ENCODE results near the gene GMDS. TPM values are rescaled to one million over a fixed set of nuclear protein-coding genes. Genes with fewer than 3 reads are reported as not detected.

GMDS gene
- total and polyA plus RNA-seq, 2 of the 8 experiments (the other 6 are each of a cell fraction or from before 2014, with no cell fraction given) = 16.8 to 50.0 TPM

GRCh38 chr6:2061880-2062279 is 183.5 kb downstream of the GMDS start (continued):
- TF ChIP-seq GTF2F1 (IDR thresholded peaks at IDR 0.05; ENCODE audit: borderline replicate concordance, low read depth, low read length) = no peak
- TF ChIP-seq TAF1 (IDR thresholded peaks at IDR 0.05; ENCODE audit: low read depth, low read length) = no peak
- TF ChIP-seq E2F6 (IDR thresholded peaks at IDR 0.05) = no peak
